DND-41 (cell line): ENCODE measurements around the gene DMRT1.

Experiments
- CTCF ChIP-seq: IDR thresholded peaks from 2 replicates; pipeline ENCODE4 v1.5.1; 2012; ENCODE audit warnings: borderline replicate concordance, low read length, moderate library complexity, mild to moderate bottlenecking; ENCODE audit not compliant: poor library complexity, severe bottlenecking; ENCODE audit errors: extremely low read depth
- EZH2 ChIP-seq: IDR thresholded peaks from 3 replicates; pipeline ENCODE4 v1.6.1; 2012; ENCODE audit warnings: borderline replicate concordance, low read depth, mild to moderate bottlenecking, moderate library complexity, low read length, inconsistent platforms; ENCODE audit not compliant: severe bottlenecking

GRCh38 chr9:967903-968641 is 126.6 kb downstream of the DMRT1 start:
- TF ChIP-seq CTCF: no peak
- TF ChIP-seq EZH2: no peak
